GM21723 (cell line): ENCODE data around the gene PSMA4.
"Not testable (repeated sequence)": the region's sequence is repeated elsewhere in the genome, so short reads cannot be mapped to it uniquely, and the experiment has no call there.

Experiments used
- ATAC-seq: cut with Tn5 transposase; IDR thresholded peaks from one replicate; pipeline ENCODE4 v1.9.1; 2021; ENCODE audit warnings: mild to moderate bottlenecking, moderate library complexity; ENCODE audit not compliant: unreplicated experiment

The PSMA4 gene

DNA sequence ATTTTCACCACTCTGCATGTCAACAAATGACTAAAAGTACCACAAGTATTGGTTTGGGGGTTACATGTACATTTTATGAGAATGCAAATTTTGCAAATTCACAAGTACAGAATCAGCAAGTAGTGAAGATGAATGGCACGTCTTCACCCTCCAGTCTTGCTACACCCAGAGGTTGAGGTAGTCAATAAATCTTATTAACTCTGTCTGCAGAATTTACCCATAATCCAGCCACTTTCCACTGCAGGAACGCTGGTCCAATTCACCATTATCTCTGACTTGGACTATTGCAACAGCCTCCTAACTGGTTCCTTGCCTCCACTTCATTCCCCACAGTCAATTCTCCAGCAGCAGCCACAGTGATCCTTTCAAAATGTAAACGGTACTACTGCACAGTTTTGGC, 10.6 kb downstream of the PSMA4 start:
- no peak for ATAC-seq

DNA sequence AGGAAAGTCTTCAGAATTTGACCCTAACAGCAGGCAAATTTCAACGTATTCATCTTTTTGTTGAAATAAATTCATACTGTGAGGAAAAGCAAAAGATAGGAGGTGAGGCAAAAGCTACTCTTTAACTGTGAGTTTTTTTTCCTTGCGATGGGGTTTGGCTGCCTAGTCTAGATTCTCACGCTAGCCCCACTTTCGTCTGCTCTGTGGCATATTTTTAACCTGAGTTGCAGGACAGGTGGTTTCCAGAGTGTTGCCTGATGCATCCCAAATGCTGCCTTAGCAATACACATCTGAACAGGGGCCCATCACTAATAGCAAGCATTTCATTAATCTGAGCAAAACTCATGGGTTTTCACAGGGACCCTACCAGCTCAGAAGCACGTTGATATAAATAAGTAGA, 11.7 kb downstream of the PSMA4 start:
- no peak for ATAC-seq

DNA sequence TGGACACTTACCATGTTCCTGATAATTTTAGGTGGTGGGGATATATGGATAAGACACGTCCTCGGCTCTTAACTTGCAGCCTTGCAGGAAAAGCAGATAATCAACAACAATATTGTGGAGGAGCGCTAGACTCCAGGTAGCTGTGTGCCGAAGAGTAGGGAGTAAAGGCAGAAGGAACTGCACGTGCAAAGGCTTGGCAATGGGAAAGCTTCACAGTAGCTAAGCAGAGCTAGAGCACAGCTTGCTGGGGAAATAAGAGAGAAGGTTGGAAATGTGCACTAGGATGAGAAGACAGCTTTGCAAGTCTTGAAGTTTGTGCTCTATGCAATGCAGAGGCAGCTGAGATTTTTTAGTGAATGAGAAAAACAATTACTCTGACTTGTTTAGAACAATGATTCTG, 12.4 kb downstream of the PSMA4 start:
- no peak for ATAC-seq

DNA sequence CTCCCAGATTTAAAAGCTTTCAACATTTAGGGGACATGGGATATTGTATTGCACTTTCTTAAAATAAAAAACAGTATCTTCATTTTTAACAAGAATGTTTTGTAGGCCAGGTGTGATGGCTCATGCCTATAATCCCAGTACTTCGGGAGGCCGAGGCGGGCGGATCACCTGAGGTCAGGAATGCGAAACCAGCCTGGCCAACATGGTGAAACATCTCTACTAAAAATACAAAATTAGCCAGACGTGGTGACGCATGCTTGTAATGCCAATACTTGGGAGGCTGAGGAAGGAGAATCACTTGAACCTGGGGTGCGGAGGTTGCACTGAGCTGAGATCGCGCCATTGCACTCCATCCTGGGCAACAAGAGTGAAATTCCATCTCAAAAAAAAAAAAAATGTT, 20.0 kb downstream of the PSMA4 start:
- ATAC-seq: not testable (repeated sequence)

DNA sequence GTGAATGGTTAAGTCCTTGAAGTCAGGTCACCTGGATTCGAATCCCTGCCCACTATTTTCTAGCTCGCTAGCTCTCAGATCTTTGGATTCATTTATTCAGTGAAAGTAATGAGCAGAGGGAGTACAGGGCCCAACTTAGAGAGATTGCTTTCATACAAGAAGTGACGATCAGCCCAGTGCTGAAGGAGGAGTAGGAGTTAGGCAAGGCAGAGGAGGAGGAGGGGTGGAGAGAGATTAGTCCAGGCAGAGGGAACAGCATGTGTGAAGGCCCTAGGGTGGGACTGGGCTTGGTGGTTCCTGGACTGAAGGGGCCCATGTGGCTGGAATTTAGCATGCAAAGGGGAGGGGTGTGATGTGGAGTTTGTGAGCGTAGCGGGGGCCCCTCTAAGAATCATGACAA, 21.2 kb downstream of the PSMA4 start:
- no peak for ATAC-seq

DNA sequence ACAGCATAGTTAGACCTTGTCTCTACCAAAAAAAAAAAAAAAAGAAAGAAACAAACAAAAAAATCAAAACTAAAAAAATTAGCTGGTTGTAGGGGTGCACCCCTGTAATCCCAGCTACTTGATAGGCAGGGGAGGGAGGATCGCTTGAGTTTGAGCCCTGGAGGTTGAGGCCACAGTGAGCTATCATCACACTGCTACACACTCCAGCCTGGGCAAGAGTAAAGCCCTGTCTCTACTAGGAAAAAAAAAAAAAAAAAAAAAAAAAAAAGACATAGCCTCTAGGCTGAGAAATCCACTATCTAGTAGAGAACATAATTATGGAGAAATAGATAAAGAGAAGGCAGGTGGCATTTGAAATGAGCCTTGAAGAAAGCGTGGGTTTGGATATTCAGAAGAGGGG, 22.8 kb downstream of the PSMA4 start:
- no peak for ATAC-seq

DNA sequence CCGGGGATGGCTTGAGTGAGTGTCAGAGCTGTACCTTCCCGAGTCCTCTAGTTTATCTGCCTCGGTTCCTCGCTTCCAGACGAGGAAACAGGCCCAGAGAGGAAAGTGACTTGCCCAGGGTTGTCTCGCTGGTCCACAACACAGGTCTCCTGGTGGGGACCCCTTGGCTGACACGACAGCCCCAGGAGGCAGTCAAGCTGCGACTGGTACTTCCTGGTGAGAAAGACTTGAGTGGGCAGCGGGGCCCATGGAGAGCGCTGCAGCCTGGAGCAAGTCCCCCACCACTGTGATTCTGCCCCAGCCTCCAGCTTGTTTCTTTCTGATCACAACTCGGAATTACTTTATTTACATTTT, 24.5 kb downstream of the PSMA4 start:
- ATAC-seq: peak; percentile 14

DNA sequence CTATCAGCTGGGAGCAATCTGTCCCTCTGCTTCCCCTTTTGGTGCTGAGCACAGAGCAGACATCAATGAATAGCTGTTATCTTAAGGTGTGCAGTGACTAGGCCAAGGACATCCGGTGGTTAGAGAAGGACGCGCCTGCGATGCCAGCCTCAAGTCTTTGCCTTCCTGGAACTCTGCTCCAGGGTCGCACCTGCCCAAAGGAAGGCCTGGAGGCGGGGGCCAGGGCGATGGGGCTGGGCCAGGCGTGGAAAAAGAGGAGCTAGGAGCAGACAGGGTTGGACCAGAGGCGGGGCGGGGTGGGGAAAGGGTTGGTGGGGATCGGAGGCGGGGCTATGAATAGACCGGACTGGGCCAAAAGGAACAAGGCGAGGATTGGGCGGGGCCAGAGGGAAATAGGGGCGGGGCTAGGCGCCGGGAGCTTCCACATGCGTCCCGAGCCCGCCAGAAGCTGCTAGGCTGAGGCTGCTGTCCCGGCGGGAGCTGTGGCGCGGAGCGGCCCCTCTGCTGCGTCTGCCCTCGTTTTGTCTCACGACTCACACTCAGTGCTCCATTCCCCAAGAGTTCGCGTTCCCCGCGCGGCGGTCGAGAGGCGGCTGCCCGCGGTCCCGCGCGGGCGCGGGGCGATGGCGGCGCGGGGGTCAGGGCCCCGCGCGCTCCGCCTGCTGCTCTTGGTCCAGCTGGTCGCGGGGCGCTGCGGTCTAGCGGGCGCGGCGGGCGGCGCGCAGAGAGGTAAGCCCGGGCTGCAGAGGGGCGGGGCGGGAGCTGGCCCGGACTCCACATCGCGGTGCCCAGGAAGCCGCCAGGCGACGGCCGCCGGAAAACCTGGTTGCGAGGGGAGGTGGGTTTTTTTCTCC, 25.1 kb downstream of the PSMA4 start, which contains the start of gene CHRNA5:
Gene CHRNA5 (plus strand): TSS at position 424 of the 854 bp plus-strand sequence. CDS start 200 bp downstream, at position 624.
- peak; percentile 80 for ATAC-seq

DNA sequence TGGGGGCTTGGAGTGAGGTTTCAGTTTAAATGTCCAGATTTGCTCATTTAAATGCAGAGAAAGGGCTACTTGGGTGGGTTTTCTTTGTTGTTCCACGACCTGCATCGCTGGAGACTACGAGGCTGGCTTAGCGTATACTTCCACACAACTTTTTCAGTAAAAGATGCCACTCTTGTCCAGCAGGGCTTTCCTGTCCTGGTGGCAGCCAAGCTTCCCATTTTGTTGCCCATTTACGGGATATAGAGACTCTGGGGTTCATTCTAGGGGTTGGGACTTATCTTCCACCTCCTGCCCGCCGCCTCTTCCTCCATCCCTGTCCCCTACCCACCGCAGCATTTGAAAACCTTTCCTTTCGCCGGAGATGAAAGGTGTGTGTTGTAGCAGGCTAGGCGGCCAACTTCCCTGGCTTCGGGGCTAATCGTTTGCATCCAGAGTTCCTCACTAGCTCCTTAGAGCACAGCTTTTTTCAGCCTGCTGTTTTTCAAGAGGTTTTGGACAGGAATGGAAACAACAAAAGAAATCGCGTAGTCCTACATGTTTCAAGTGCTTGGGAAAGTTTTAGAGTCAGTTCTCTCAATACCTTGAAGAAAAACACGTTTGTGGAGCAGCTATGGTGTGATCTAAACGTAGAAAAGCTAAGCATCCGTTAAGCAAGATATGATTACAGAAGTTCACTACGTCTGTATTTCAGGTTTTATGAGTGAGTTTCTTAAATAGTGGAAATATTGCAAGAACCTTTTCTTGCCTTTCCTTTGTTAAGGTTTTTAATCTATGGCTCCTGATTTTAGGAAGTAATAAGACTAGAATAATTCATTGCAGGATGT, 25.9 kb downstream of the PSMA4 start:
- ATAC-seq: peak; percentile 26

DNA sequence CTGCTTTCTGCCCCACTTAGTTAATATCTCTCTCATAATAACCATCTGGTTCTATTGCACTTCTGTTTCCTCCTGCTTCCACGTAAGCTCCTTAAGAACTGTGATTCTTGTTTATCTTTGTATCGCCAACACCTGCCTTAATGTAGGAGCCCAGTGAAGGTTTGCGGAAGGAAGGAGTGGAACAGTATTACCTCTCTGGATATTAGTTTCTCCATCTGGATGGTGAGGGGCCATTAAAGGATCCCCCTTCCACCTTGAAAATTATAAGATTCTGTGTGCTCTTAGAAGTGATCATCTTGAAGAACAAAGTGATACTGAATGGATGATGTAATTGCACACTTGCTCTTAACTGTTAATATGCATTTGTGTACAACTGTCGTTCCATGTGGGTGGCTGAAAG, 27.3 kb downstream of the PSMA4 start:
- no peak for ATAC-seq

DNA sequence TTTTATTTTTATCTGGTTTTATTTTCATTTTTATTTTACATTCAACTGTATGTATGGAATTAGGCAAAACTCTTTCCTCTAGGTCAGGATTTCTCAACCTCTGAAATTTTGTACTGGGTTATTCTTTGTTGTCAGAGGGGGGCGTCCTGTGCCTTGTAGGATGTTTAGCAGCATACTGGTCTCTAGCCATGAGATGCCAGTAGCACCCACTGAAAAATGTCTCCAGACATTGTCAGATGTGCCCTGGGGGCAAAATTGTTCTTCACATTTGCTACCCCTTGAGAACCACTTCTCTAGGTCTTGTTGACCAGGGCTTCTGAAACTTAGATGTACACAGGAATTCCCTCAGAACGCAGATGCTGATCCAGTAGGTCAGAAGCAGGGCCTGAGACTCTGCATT, 30.5 kb downstream of the PSMA4 start:
- ATAC-seq: no peak

DNA sequence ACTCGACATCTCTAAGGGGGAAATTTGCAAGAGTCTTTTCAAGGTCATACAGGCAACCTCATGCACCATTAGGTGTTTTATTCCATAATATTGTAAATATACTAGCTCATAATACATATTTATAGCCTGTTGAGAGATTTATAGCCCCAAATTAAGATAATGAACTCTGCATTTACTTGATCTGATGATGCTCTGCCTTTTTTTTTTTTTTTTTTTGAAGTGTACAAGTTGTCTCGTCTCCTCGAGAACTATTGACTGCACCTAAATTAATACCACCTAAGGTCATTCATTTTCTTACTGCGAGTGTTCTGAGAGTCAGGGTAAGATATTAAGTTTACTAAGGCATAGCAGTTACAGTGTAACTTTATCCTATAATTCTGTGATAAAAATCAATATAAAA, 31.1 kb downstream of the PSMA4 start:
- no peak for ATAC-seq

DNA sequence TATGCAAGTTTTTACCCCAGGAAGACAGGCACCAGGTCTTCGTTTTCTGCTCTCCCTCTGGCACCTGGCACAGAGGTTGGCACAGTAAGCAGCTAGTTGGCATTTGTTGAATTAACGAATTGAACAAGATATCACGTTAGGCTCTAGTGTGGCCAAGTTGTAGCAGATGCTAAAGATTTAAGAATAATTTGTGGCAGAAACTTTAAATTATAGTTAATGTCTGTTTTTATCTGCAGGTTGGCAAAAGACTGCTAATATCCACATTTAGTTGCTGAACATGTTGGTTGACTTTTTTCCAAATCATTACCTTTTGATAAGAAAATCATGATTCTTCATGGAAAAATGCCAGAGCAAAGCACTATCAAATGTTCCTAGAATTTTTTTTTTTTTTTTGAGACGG, 33.2 kb downstream of the PSMA4 start:
- no peak for ATAC-seq

DNA sequence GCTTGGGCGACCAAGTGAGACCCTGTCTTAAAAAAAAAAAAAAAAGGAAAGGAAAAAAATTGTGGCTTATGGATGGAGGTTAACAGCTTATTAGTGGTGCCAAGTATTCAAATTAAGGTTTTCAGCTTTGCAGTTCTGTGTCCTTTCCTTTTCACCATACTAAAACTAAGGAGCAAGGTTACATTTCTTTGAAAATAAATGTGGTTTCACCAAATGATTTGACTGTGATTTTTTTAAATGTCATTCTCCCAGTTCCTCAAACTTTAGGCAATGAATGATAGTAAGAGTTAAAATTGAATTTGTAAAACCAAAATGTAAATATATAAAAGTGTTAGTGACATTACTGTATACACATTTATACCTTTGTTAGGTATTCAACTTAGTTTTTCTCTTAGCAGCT, 34.7 kb downstream of the PSMA4 start:
- ATAC-seq: no peak

DNA sequence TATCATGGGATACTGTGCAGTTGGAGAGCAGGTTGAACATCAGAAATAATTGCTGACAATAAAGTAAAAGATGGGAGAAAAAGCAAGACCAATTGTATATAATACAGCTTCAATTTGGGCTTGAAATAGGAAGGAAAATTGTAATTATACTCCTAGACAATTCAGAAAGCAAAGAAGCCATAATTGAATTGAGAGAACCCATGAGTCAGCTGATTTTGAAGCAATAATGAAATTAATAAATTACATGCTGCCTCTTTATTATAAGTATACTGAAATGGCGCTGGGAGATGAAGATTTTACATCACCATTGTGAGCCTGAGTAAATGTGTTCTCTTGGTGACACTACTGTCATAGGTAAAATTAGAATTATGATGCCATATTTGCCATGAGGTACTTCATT, 57.3 kb downstream of the PSMA4 start:
- no peak for ATAC-seq

DNA sequence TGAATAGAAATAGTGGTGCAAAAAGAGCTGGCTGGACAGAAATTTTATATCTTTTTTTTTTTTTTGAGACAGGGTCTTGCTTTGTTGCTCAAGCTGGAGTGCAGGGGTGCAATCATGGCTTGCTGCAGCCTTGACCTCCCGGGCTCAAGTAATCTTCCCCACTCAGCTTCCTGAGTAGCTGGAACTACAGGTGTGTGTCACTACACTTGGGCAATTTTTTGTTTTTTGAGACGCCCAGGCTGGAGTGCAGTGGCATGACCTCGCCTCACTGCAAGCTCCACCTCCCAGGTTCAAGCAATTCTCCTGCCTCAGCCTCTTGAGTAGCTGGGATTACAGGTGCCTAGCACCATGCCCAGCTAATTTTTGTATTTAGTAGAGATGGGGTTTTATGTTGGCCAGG, 58.1 kb downstream of the PSMA4 start:
- ATAC-seq: no peak

DNA sequence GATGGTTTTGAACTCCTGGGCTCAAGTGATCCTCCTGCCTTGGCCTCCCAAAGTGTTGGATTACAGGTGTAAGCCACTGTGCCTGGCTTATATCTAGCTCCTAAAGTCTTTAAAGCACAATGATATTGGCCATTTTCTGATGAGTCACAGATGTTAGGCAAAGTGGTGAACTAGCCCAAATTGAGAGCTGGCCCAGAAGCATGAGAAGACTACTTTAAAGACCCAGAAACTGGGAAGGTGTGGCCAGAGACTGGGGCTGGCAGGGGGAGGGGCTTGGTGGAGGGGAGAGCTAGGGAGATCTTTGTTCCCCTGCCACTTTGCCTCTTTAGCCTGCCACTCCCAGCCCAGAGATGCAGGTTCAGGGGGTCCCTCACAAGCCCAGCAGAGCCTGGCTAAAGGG, 58.9 kb downstream of the PSMA4 start:
- no peak for ATAC-seq
